ENCODE data around the gene SRC. TPM values are rescaled to one million over a fixed set of nuclear protein-coding genes. Genes with fewer than 3 reads are reported as not detected.

The SRC gene
- total RNA-seq, 1 donor from 2014 or later: 48.6 TPM

DNA sequence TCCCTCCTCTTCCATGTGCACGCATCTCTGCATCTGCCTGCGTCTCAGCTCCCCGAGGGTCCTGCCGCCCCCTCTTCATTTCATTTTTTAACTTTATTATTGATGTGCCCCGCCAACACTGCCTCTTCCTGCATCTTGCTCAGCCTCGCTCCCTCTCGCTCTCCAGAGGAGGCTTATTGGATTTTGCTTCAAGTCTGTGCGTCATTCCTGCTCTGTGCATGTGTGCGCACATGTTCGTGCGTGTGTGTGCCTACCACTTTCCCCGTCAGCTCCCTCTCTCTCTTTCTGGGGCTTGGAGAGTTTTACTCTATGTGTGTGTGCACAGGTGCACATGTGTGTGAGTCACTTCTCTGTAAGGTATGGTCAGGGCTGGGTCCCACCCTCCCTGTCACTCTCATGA lies 103.3 kb downstream of the SRC start:
- TF ChIP-seq POLR2AphosphoS5 (IDR thresholded peaks at IDR 0.05; ENCODE audit: insufficient read depth in 1 of 2, low read depth in 1 of 2) (no peak), POLR2A (IDR thresholded peaks at IDR 0.05) (no peak)
- TF ChIP-seq, protein P1, sequence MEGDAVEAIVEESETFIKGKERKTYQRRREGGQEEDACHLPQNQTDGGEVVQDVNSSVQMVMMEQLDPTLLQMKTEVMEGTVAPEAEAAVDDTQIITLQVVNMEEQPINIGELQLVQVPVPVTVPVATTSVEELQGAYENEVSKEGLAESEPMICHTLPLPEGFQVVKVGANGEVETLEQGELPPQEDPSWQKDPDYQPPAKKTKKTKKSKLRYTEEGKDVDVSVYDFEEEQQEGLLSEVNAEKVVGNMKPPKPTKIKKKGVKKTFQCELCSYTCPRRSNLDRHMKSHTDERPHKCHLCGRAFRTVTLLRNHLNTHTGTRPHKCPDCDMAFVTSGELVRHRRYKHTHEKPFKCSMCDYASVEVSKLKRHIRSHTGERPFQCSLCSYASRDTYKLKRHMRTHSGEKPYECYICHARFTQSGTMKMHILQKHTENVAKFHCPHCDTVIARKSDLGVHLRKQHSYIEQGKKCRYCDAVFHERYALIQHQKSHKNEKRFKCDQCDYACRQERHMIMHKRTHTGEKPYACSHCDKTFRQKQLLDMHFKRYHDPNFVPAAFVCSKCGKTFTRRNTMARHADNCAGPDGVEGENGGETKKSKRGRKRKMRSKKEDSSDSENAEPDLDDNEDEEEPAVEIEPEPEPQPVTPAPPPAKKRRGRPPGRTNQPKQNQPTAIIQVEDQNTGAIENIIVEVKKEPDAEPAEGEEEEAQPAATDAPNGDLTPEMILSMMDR (IDR thresholded peaks at IDR 0.05): no peak
- intact Hi-C loops (cut with DNase I): no loop called here

DNA sequence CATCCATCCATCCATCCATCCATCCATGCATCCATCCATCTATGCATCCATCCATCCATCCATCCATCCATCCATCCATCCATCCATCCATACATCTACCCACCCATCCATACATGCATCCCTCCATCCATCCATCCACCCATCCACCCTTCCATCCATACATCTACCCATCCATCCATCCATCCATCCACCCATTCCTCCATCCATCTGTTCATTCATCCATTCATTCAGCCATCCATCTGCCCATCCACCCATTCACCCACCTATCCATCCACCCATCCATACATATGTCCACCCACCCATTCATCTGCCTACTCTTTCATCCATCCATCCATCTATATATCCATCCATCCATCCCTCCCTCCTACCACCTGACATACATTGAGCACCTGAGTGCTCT lies 104.4 kb downstream of the SRC start:
- Histone ChIP-seq H3K27me3 (no peaks in the 10 kb centered on the region), H3K27ac (no peak overlapping the region), H3K4me1 (no peaks in the 10 kb centered on the region), H3K36me3 (no peaks in the 10 kb centered on the region), H3K9me3 (peaks cover 13% of the 10 kb centered on the region), H3K4me3 (no peak overlapping the region)
- intact Hi-C loops (cut with DNase I): no loop called here
- TF ChIP-seq, protein P1 (IDR thresholded peaks at IDR 0.05): no peak
- TF ChIP-seq POLR2AphosphoS5 (IDR thresholded peaks at IDR 0.05; ENCODE audit: insufficient read depth in 1 of 2, low read depth in 1 of 2): no peak
- no peak for TF ChIP-seq POLR2A (IDR thresholded peaks at IDR 0.05)
- DNase-seq (ENCODE audit: extremely low spot score in 2 of 2): no peak

More for the DNA sequence above, 103.3 kb downstream of the SRC start:
- DNase-seq (ENCODE audit: extremely low spot score in 2 of 2): no peak
- Histone ChIP-seq H3K27me3 (no peaks in the 10 kb centered on the region), H3K27ac (no peak overlapping the region), H3K4me3 (no peak overlapping the region), H3K4me1 (no peaks in the 10 kb centered on the region), H3K9me3 (peaks cover 6% of the 10 kb centered on the region), H3K36me3 (no peaks in the 10 kb centered on the region)

DNA sequence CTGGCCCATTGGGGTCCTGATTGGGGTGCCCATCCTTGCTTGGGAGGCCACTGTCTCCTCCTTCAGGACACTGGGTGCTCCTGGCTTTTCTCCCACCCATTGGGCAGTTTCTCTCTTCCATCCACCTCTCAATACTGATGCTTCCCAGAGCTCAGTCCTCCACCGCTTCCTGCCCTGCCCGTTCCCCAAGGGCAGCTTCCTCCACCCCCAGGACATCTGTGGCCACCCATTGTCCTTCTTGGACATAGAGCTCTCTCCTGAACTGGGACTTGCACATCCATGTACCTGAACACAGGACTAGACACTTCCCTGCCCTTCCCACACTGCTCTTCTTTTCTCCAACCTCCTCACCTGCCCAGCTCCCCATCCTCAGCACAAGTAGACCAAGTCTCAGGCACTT lies 105.7 kb downstream of the SRC start:
- intact Hi-C loops (cut with DNase I): no loop called here
- DNase-seq (ENCODE audit: extremely low spot score in 2 of 2): no peak
- no peak for TF ChIP-seq POLR2AphosphoS5 (IDR thresholded peaks at IDR 0.05; ENCODE audit: insufficient read depth in 1 of 2, low read depth in 1 of 2)
- no peak for TF ChIP-seq POLR2A (IDR thresholded peaks at IDR 0.05)
- TF ChIP-seq, protein P1 (IDR thresholded peaks at IDR 0.05): no peak
- Histone ChIP-seq H3K36me3 (no peaks in the 10 kb centered on the region), H3K27ac (no peak overlapping the region), H3K27me3 (no peaks in the 10 kb centered on the region), H3K4me1 (no peaks in the 10 kb centered on the region), H3K4me3 (no peak overlapping the region), H3K9me3 (peaks cover 13% of the 10 kb centered on the region)

DNA sequence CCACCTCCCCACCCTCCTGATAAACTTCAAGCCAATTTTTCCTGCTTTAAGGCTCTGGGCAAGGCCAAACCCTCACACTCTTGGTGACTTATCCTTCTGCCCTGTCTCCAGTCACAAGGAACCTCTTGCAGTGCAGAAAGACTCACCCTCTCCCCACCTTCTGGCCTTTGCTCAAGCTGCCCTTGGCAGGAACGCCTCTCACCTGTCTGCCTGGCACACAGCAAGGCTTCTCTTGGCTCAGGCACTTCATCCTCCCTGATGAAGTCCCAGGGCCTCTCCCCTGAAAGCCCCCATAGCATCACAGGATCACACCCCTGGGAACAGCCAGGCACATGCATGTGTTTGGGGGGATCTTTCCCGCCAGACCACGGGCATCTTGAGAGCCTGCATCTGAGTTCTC lies 106.3 kb downstream of the SRC start:
- intact Hi-C loops (cut with DNase I): no loop called here
- Histone ChIP-seq H3K27ac (no peak overlapping the region), H3K27me3 (no peaks in the 10 kb centered on the region), H3K9me3 (peaks cover 13% of the 10 kb centered on the region), H3K4me1 (no peaks in the 10 kb centered on the region), H3K4me3 (no peak overlapping the region), H3K36me3 (no peaks in the 10 kb centered on the region)
- DNase-seq (ENCODE audit: extremely low spot score in 2 of 2): no peak
- TF ChIP-seq POLR2AphosphoS5 (IDR thresholded peaks at IDR 0.05; ENCODE audit: insufficient read depth in 1 of 2, low read depth in 1 of 2) (no peak), POLR2A (IDR thresholded peaks at IDR 0.05) (no peak)
- TF ChIP-seq, protein P1 (IDR thresholded peaks at IDR 0.05): no peak

DNA sequence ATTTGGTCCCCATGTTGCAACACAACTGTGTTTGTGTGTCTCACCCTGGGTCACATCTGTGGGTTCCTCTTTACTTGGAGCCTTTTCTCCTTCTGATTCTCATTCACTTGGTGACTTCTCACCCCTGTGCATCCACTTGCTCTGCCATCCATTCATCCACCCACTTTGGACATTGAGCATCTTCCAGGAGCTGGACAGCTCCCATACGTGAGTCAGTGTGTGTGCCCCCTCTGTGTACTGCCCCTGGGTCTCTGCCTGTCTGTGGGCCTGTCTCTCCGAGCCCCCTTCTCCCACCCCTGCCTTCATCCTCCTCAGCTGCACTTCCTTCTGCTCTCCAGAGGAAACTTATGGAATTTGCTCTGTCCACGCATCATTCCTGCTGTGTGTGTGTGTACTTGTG lies 107.3 kb downstream of the SRC start:
- H3K27me3 ChIP-seq: no peaks in the 10 kb centered on the region
- no peaks in the 10 kb centered on the region for H3K4me1 ChIP-seq
- DNase-seq (ENCODE audit: extremely low spot score in 2 of 2): no peak
- intact Hi-C loops (cut with DNase I): no loop called here
- H3K36me3 ChIP-seq: no peaks in the 10 kb centered on the region
- TF ChIP-seq POLR2AphosphoS5 (IDR thresholded peaks at IDR 0.05; ENCODE audit: insufficient read depth in 1 of 2, low read depth in 1 of 2) (no peak), POLR2A (IDR thresholded peaks at IDR 0.05) (no peak)
- TF ChIP-seq, protein P1 (IDR thresholded peaks at IDR 0.05): no peak
- H3K4me3 ChIP-seq: no peak overlapping the region
- no peak overlapping the region for H3K27ac ChIP-seq
- H3K9me3 ChIP-seq: peaks cover 13% of the 10 kb centered on the region
